ENCODE data around the gene USP54.

DNA sequence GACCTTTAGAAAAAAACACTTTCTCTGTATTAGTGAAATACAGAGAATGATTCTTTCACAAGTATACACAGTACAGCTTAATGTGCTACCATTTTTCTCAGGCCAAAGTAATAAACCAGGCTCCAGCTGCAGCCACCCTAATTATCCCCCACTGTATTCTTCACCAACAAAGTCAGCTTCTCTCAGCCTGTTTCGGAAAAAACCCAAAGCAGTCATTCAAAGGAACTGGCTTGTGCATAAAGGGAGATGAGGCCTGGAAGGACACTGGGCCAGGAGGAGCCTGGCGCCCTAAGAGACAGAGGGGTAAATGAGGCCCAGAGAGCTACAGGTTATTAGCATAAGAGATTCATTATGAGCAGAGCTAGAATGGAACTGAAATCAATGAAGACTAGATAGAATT lies 9.2 kb downstream of the USP54 start:
- TF ChIP-seq, protein P1, sequence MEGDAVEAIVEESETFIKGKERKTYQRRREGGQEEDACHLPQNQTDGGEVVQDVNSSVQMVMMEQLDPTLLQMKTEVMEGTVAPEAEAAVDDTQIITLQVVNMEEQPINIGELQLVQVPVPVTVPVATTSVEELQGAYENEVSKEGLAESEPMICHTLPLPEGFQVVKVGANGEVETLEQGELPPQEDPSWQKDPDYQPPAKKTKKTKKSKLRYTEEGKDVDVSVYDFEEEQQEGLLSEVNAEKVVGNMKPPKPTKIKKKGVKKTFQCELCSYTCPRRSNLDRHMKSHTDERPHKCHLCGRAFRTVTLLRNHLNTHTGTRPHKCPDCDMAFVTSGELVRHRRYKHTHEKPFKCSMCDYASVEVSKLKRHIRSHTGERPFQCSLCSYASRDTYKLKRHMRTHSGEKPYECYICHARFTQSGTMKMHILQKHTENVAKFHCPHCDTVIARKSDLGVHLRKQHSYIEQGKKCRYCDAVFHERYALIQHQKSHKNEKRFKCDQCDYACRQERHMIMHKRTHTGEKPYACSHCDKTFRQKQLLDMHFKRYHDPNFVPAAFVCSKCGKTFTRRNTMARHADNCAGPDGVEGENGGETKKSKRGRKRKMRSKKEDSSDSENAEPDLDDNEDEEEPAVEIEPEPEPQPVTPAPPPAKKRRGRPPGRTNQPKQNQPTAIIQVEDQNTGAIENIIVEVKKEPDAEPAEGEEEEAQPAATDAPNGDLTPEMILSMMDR (IDR thresholded peaks at IDR 0.05), result no peak
- TF ChIP-seq POLR2A (IDR thresholded peaks at IDR 0.05), result no peak

Measured in ovary (tissue), 3 donors.